ENCODE measurements around the gene ANO7.

- no peak for TF ChIP-seq CTCF (IDR thresholded peaks at IDR 0.05 in 4 of 5, conservative IDR thresholded peaks at IDR 0.05 in 1 of 5)
- TF ChIP-seq POLR2A (IDR thresholded peaks at IDR 0.05): no peak
Observed at GRCh38 chr2:241203218-241204009, 14.9 kb downstream of the ANO7 start.

Data from gastrocnemius medialis (tissue), 4 donors.